Epithelial cell of prostate (primary cell): ENCODE results near the gene NISCH.

ENCODE experiments used
- DNase-seq: peaks from one replicate; pipeline ENCODE4 v3.0.0-alpha.2; 2011; ENCODE audit warnings: low read depth, low spot score
- H3K27ac ChIP-seq: fragments of 450-650 bp; 2 replicates; pipeline ENCODE4 v1.5.1; 2017; ENCODE audit warnings: mild to moderate bottlenecking

Gene NISCH

GRCh38 chr3:52468336-52468735, 12.9 kb downstream of the NISCH start:
- no peak overlapping the region for H3K27ac ChIP-seq
- DNase-seq: no peak

DNA sequence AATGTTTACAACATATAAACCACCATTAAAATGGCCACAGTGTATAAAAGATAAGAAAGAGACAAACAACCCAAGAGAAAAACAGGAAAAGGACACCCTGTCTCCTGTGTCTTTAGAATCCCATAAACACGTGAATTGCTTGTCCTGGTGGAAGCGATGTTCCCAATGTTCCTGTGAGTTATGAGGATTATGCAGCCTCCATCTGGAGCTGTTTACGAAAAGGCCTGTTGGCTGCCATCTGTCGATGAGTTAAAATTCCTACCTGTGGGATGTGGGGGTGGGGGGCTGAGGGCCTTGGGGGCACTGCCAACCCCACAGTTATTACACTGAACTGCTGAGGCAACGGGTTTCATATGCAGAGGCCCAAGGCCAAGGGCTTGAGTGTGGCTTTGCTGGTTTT, 13.6 kb downstream of the NISCH start:
- DNase-seq: no peak
- H3K27ac ChIP-seq: no peak overlapping the region

- DNase-seq: no peak
- H3K27ac ChIP-seq: no peak overlapping the region
Measured at GRCh38 chr3:52470920-52471319, 15.5 kb downstream of the NISCH start.

GRCh38 chr3:52471371-52472238, 16.2 kb downstream of the NISCH start:
- DNase-seq: no peak
- H3K27ac ChIP-seq: no peak overlapping the region

- H3K27ac ChIP-seq: no peak overlapping the region
- DNase-seq: no peak
Measured at GRCh38 chr3:52472239-52473000, 17.0 kb downstream of the NISCH start.

- H3K27ac ChIP-seq: no peak overlapping the region
- no peak for DNase-seq
Measured at GRCh38 chr3:52473026-52473425, 17.6 kb downstream of the NISCH start.

GRCh38 chr3:52477076-52477795, 21.8 kb downstream of the NISCH start:
- DNase-seq: no peak
- no peak overlapping the region for H3K27ac ChIP-seq

- DNase-seq: no peak
- no peak overlapping the region for H3K27ac ChIP-seq
Measured at GRCh38 chr3:52477796-52478095, 22.3 kb downstream of the NISCH start.

- no peak for DNase-seq
- no peak overlapping the region for H3K27ac ChIP-seq
Measured at GRCh38 chr3:52479037-52479876, 23.9 kb downstream of the NISCH start.

GRCh38 chr3:52479877-52480575, 24.6 kb downstream of the NISCH start:
- H3K27ac ChIP-seq: no peak overlapping the region
- no peak for DNase-seq

GRCh38 chr3:52480768-52481715, 25.6 kb downstream of the NISCH start:
- H3K27ac ChIP-seq: no peak overlapping the region
- no peak for DNase-seq

GRCh38 chr3:52481819-52482521, 26.6 kb downstream of the NISCH start:
- no peak overlapping the region for H3K27ac ChIP-seq
- no peak for DNase-seq

DNA sequence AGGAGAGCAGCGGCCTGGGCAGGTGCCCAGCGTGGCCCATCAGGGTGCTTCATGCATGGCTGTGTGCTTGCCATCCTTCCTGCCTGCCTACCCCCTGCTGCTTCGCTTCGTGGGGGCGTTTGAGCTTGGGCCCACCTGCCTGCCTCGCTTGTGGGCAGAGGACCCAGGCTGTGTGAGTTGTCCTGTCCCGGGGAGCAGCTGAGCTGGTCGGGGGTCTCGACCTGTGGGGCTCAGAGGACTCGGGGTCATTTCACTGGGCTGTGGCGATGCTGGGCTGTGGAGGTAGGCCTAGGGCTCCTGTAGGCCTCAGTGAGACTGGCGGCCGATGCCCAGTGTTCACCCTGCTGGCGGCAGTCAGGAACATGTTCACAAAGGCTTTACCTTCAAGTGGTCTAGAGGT, 27.7 kb downstream of the NISCH start:
- H3K27ac ChIP-seq: peak overlapping the region; percentile 47
- DNase-seq: no peak

GRCh38 chr3:52483577-52484381, 28.4 kb downstream of the NISCH start:
- peak; percentile 27 for DNase-seq
- H3K27ac ChIP-seq: peak overlapping the region; percentile 47

GRCh38 chr3:52484680-52485461, 29.5 kb downstream of the NISCH start:
- no peak overlapping the region for H3K27ac ChIP-seq
- no peak for DNase-seq

DNA sequence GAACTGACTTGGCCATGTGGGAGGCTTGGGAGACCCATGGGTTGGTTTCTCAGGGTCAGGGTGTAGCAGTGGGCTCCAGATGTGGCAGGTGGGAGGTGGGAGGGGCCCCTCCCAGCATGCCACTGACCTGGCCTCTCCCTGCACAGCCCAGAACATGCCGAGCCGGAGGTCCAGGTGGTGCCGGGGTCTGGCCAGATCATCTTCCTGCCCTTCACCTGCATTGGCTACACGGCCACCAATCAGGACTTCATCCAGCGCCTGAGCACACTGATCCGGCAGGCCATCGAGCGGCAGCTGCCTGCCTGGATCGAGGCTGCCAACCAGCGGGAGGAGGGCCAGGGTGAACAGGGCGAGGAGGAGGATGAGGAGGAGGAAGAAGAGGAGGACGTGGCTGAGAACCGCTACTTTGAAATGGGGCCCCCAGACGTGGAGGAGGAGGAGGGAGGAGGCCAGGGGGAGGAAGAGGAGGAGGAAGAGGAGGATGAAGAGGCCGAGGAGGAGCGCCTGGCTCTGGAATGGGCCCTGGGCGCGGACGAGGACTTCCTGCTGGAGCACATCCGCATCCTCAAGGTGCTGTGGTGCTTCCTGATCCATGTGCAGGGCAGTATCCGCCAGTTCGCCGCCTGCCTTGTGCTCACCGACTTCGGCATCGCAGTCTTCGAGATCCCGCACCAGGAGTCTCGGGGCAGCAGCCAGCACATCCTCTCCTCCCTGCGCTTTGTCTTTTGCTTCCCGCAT, 31.8 kb downstream of the NISCH start:
- no peak for DNase-seq
- H3K27ac ChIP-seq: no peak overlapping the region
